ENCODE results near the gene MCC. TPM values are rescaled to one million over a fixed set of nuclear protein-coding genes. Genes with fewer than 3 reads are reported as not detected.

The MCC gene
- total and polyA plus RNA-seq, 2 donors from 2014 or later, result 2.4 to 20.6 TPM

DNA sequence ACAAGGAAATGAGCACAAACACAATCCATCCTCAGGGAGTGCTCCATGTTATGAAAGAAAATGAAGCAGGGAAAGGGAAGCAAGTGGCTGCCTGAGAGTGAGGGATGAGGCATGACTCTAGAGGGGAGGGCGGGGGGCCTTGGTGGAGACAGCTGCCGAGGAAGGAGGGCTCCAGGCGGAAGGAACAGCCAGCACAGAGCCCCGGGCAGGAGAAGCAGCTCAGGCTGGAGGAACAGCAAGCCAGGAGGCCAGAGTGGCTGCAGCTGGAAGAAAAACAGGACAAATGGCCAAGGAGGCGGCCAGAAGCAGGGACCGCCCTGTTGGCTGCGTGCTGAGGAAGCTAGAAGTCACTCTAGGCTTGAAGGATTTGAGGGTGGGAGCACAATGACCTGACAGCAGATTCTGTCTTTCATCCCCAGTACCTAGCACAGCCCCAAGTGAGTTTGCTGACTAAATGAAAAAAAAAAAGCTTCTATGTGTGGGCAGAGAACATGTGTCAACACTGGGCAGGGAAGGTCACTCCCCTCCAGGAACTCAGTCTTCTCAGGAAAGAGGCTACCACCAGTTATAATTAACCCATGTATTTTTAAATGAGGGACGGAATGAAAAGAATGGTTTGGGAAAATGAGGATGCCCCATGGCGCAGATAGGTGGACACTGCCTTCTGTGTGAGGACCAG is 368.9 kb downstream of the MCC start:
- DNase-seq (peak; percentile 49 to 86 (median 63)), FAIRE-seq (no peak)
- Histone ChIP-seq H3K27me3 (ENCODE audit: control insufficient read depth, insufficient read depth, low read length) (no peaks in the 10 kb centered on the region), H3K36me3 (ENCODE audit: control insufficient read depth in 2 of 3, insufficient read depth in 3 of 3, low read length in 3 of 3) (no peaks in the 10 kb centered on the region), H3K27ac (ENCODE audit: low read depth in 2 of 2, low read length in 2 of 2) (peak overlapping the region in 1 of 2 donors; percentile 24), H3K4me3 (ENCODE audit: low read length in 3 of 3) (no peak overlapping the region), H3K9ac (ENCODE audit: low read length in 3 of 3) (no peak overlapping the region), H3K4me1 (ENCODE audit: control insufficient read depth in 2 of 3, insufficient read depth in 2 of 3, low read depth in 1 of 3, low read length in 3 of 3) (peaks cover 0 to 8% (median 4%) of the 10 kb centered on the region in 3 donors), H3K9me3 (ENCODE audit: control insufficient read depth in 2 of 3, insufficient read depth in 1 of 3, low read length in 3 of 3) (no peaks in the 10 kb centered on the region)
- TF ChIP-seq, protein P1, sequence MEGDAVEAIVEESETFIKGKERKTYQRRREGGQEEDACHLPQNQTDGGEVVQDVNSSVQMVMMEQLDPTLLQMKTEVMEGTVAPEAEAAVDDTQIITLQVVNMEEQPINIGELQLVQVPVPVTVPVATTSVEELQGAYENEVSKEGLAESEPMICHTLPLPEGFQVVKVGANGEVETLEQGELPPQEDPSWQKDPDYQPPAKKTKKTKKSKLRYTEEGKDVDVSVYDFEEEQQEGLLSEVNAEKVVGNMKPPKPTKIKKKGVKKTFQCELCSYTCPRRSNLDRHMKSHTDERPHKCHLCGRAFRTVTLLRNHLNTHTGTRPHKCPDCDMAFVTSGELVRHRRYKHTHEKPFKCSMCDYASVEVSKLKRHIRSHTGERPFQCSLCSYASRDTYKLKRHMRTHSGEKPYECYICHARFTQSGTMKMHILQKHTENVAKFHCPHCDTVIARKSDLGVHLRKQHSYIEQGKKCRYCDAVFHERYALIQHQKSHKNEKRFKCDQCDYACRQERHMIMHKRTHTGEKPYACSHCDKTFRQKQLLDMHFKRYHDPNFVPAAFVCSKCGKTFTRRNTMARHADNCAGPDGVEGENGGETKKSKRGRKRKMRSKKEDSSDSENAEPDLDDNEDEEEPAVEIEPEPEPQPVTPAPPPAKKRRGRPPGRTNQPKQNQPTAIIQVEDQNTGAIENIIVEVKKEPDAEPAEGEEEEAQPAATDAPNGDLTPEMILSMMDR (IDR thresholded peaks at IDR 0.05; ENCODE audit: borderline replicate concordance, extremely low read depth, insufficient read depth), result no peak
- intact Hi-C loops (cut with DNase I), result no loop called here

DNA sequence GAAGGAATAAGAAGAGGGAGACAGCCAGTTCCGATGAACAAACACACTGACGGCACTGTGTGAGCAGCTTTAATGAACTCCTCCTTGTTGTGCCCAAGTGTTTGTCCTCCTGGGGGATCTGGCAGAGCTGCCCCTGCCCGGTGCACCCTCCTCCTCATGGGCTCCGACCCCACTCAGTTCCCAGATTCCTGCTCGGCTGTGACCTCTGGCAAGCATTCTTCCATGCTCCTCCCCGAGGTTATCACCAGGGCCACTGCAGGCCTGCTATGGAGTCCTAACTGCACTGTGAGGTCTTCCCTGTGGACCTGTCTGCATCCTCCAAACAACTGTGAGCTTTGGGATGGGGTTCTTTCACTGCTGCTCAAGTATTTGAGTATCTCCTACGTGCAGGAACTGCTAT is 369.5 kb downstream of the MCC start:
- Histone ChIP-seq H3K36me3 (ENCODE audit: control insufficient read depth in 2 of 3, insufficient read depth in 3 of 3, low read length in 3 of 3) (no peaks in the 10 kb centered on the region), H3K4me1 (ENCODE audit: control insufficient read depth in 2 of 3, insufficient read depth in 2 of 3, low read depth in 1 of 3, low read length in 3 of 3) (peaks cover 0 to 8% (median 0%) of the 10 kb centered on the region in 3 donors), H3K4me3 (ENCODE audit: low read length in 3 of 3) (no peak overlapping the region), H3K9me3 (ENCODE audit: control insufficient read depth in 2 of 3, insufficient read depth in 1 of 3, low read length in 3 of 3) (no peaks in the 10 kb centered on the region), H3K27ac (ENCODE audit: low read depth in 2 of 2, low read length in 2 of 2) (peak overlapping the region in 1 of 2 donors; percentile 24), H3K27me3 (ENCODE audit: control insufficient read depth, insufficient read depth, low read length) (no peaks in the 10 kb centered on the region), H3K9ac (ENCODE audit: low read length in 3 of 3) (no peak overlapping the region)
- no peak for FAIRE-seq
- intact Hi-C loops (cut with DNase I), result no loop called here
- DNase-seq, result peak in 1 of 5 donors; percentile 43
- TF ChIP-seq, protein P1 (IDR thresholded peaks at IDR 0.05; ENCODE audit: borderline replicate concordance, extremely low read depth, insufficient read depth), result no peak

DNA sequence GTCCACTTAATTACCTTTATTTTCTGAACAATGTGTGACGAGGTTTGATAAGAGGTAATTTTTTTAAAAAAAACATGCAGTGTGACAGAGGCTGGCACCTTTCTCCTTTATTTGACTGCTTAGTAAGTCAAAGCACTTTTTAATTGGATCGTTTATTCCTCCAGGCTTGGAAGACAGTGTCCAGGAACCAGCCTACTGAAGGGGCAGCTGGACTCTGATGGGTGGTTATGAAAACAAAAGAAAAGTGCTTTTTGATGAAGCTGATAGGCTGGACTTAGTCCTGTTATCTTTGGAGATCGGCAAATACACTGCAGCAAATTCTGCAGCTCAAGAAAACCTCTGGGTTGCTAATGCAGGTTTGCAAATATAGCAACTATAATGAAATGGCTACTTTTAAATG is 370.0 kb downstream of the MCC start:
- peaks cover 0 to 6% (median 0%) of the 10 kb centered on the region in 3 donors for H3K4me1 ChIP-seq (ENCODE audit: control insufficient read depth in 2 of 3, insufficient read depth in 2 of 3, low read depth in 1 of 3, low read length in 3 of 3)
- H3K9me3 ChIP-seq (ENCODE audit: control insufficient read depth in 2 of 3, insufficient read depth in 1 of 3, low read length in 3 of 3), result no peaks in the 10 kb centered on the region
- H3K27ac ChIP-seq (ENCODE audit: low read depth in 2 of 2, low read length in 2 of 2), result no peak overlapping the region
- FAIRE-seq (no peak), DNase-seq (no peak)
- TF ChIP-seq, protein P1 (IDR thresholded peaks at IDR 0.05; ENCODE audit: borderline replicate concordance, extremely low read depth, insufficient read depth), result no peak
- intact Hi-C loops (cut with DNase I), result no loop called here
- H3K9ac ChIP-seq (ENCODE audit: low read length in 3 of 3), result no peak overlapping the region
- H3K36me3 ChIP-seq (ENCODE audit: control insufficient read depth in 2 of 3, insufficient read depth in 3 of 3, low read length in 3 of 3), result no peaks in the 10 kb centered on the region
- H3K4me3 ChIP-seq (ENCODE audit: low read length in 3 of 3), result no peak overlapping the region
- no peaks in the 10 kb centered on the region for H3K27me3 ChIP-seq (ENCODE audit: control insufficient read depth, insufficient read depth, low read length)

All from kidney (tissue), 14 donors.